IMR-90 (cell line): ENCODE results near the gene MLIP. TPM values are rescaled to one million over a fixed set of nuclear protein-coding genes. Genes with fewer than 3 reads are reported as not detected.

Experiments
- ATAC-seq: fragments of 200-7000 bp; cut with Tn5 transposase; 2 replicates; pipeline ENCODE4 v1.9.1; 2020; ENCODE audit warnings: low read depth, mild to moderate bottlenecking, moderate library complexity
- BruUV-seq: library from RNA; stranded (reverse); fragments of 400-500 nt; replicated peaks from 2 replicates; lab custom pipeline; 2021; lab: Mats Ljungman, UMichigan
- CTCF ChIA-PET: fragments of 300-600 bp; formaldehyde crosslinking; extraction: SDS; loops from one replicate; lab custom pipeline; 2021; ENCODE audit warnings: antibody characterized with exemption; lab: Yijun Ruan, JAX
- POLR2A ChIA-PET: fragments of 300-600 bp; sonication (Branson Sonifier 250); formaldehyde crosslinking; loops from one replicate; lab custom pipeline; 2022; ENCODE audit warnings: antibody characterized with exemption; ENCODE audit not compliant: unreplicated experiment; lab: Charles Lee
- DNase-seq: peaks from one replicate; pipeline ENCODE4 v3.0.0; 2013
- H2AFZ ChIP-seq: replicated peaks from 2 replicates; pipeline ENCODE3; 2013; ENCODE audit warnings: low read length, mild to moderate bottlenecking; ENCODE audit not compliant: poor library complexity
- H2AK5ac ChIP-seq: 2 replicates; pipeline ENCODE4 v1.6.1; 2013; ENCODE audit warnings: low read depth, low read length, inconsistent platforms
- H2AK9ac ChIP-seq: replicated peaks from 2 replicates; pipeline ENCODE3; 2013; ENCODE audit warnings: mild to moderate bottlenecking, low read depth, low read length, moderate library complexity; ENCODE audit not compliant: poor library complexity
- H2BK120ac ChIP-seq: 2 replicates; pipeline ENCODE4 v1.6.1; 2013; ENCODE audit warnings: low read depth, low read length, inconsistent platforms
- H2BK15ac ChIP-seq: 3 replicates; pipeline ENCODE4 v1.6.1; 2013; ENCODE audit warnings: low read depth, low read length, inconsistent platforms
- H2BK20ac ChIP-seq: 2 replicates; pipeline ENCODE4 v1.6.1; 2013; ENCODE audit warnings: low read depth, mild to moderate bottlenecking, inconsistent platforms, low read length, moderate library complexity
- H2BK5ac ChIP-seq: 2 replicates; pipeline ENCODE4 v1.6.1; 2013; ENCODE audit warnings: mild to moderate bottlenecking, low read depth, low read length, inconsistent platforms; ENCODE audit not compliant: poor library complexity, severe bottlenecking
- H3K14ac ChIP-seq: replicated peaks from 2 replicates; pipeline ENCODE4 v1.6.1; 2013; ENCODE audit warnings: low read depth, low read length, inconsistent platforms
- H3K18ac ChIP-seq: 2 replicates; pipeline ENCODE4 v1.6.1; 2013; ENCODE audit warnings: low read depth, low read length, control low read depth
- H3K23ac ChIP-seq: 2 replicates; pipeline ENCODE4 v1.6.1; 2013; ENCODE audit warnings: low read depth, low read length, inconsistent platforms
- H3K27ac ChIP-seq: 2 replicates; pipeline ENCODE4 v1.5.1; 2013; ENCODE audit warnings: mild to moderate bottlenecking, control low read depth, low read length; ENCODE audit not compliant: insufficient read depth
- H3K27me3 ChIP-seq: 2 replicates; pipeline ENCODE4 v1.6.1; 2013; ENCODE audit warnings: low read length; ENCODE audit not compliant: control insufficient read depth, insufficient read depth
- H3K36me3 ChIP-seq: 2 replicates; pipeline ENCODE4 v1.6.1; 2013; ENCODE audit warnings: low read length, mixed read lengths; ENCODE audit not compliant: control insufficient read depth, insufficient read depth
- H3K4ac ChIP-seq: 2 replicates; pipeline ENCODE4 v1.6.1; 2013; ENCODE audit warnings: low read depth, low read length, inconsistent platforms
- H3K4me1 ChIP-seq: 2 replicates; pipeline ENCODE4 v1.6.1; 2013; ENCODE audit warnings: low read length, mixed read lengths; ENCODE audit not compliant: control insufficient read depth, insufficient read depth
- H3K4me2 ChIP-seq: 2 replicates; pipeline ENCODE4 v1.6.1; 2013; ENCODE audit warnings: low read depth, mild to moderate bottlenecking, control low read depth, low read length, moderate library complexity
- H3K4me3 ChIP-seq: 2 replicates; pipeline ENCODE4 v1.5.1; 2013; ENCODE audit warnings: low read depth, mild to moderate bottlenecking, control low read depth, low read length, moderate library complexity; ENCODE audit not compliant: insufficient read depth
- H3K56ac ChIP-seq: 2 replicates; pipeline ENCODE4 v1.6.1; 2013; ENCODE audit warnings: low read length, inconsistent platforms; ENCODE audit not compliant: insufficient read depth; ENCODE audit errors: extremely low read depth
- H3K79me1 ChIP-seq, 2 experiments: 2 replicates each; pipeline ENCODE4 v1.6.1; 2013; ENCODE audit warnings: low read length in 2 of 2, inconsistent platforms in 1 of 2, low read depth in 1 of 2
- H3K9ac ChIP-seq: 2 replicates; pipeline ENCODE4 v1.6.1; 2013; ENCODE audit warnings: low read depth, low read length, control low read depth
- H3K9me1 ChIP-seq: 2 replicates; pipeline ENCODE4 v1.6.1; 2013; ENCODE audit warnings: low read length, inconsistent platforms; ENCODE audit not compliant: insufficient read depth
- H3K9me3 ChIP-seq: 2 replicates; pipeline ENCODE4 v1.6.1; 2013; ENCODE audit warnings: low read length; ENCODE audit not compliant: control insufficient read depth, insufficient read depth
- H4K20me1 ChIP-seq: 2 replicates; pipeline ENCODE4 v1.6.1; 2013; ENCODE audit warnings: low read length, inconsistent platforms; ENCODE audit not compliant: insufficient read depth
- H4K5ac ChIP-seq: 2 replicates; pipeline ENCODE4 v1.6.1; 2013; ENCODE audit warnings: mild to moderate bottlenecking, low read depth, low read length, control low read depth
- H4K8ac ChIP-seq, 2 experiments: 2 replicates each; pipeline ENCODE4 v1.6.1; 2013; ENCODE audit warnings: low read depth in 2 of 2, low read length in 2 of 2, control low read depth in 1 of 2, inconsistent platforms in 1 of 2
- H4K91ac ChIP-seq: 2 replicates; pipeline ENCODE4 v1.6.1; 2013; ENCODE audit warnings: low read depth, low read length, inconsistent platforms; ENCODE audit not compliant: insufficient read depth
- BHLHE40 ChIP-seq: fragments of 150-350 bp; IDR thresholded peaks from 2 replicates; pipeline ENCODE4 v1.6.1; 2016; ENCODE audit warnings: mild to moderate bottlenecking, low read depth, low read length
- CEBPB ChIP-seq: IDR thresholded peaks from 2 replicates; pipeline ENCODE4 v1.6.1; 2012; ENCODE audit warnings: low read depth, low read length, improper control_type of control experiment
- CHD1 ChIP-seq: IDR thresholded peaks from 2 replicates; pipeline ENCODE4 v1.6.1; 2012; ENCODE audit warnings: low read depth, low read length, improper control_type of control experiment
- ELK1 ChIP-seq: fragments of 150-350 bp; IDR thresholded peaks from 2 replicates; pipeline ENCODE4 v1.6.1; 2016; ENCODE audit warnings: low read depth, mild to moderate bottlenecking, low read length, moderate library complexity, borderline replicate concordance
- FOS ChIP-seq: fragments of 150-350 bp; IDR thresholded peaks from 2 replicates; pipeline ENCODE4 v1.6.1; 2016; ENCODE audit warnings: low read depth, low read length
- MAFK ChIP-seq: IDR thresholded peaks from 2 replicates; pipeline ENCODE4 v1.6.1; 2012; ENCODE audit warnings: low read depth, low read length, improper control_type of control experiment
- MAZ ChIP-seq: IDR thresholded peaks from 2 replicates; pipeline ENCODE4 v1.6.1; 2012; ENCODE audit warnings: low read depth, mild to moderate bottlenecking, low read length, improper control_type of control experiment, moderate library complexity, borderline replicate concordance
- MXI1 ChIP-seq: IDR thresholded peaks from 2 replicates; pipeline ENCODE4 v1.6.1; 2012; ENCODE audit warnings: low read depth, mild to moderate bottlenecking, low read length, moderate library complexity, borderline replicate concordance
- NFE2L2 ChIP-seq: fragments of 150-350 bp; IDR thresholded peaks from 2 replicates; pipeline ENCODE4 v1.6.1; 2016; ENCODE audit warnings: low read depth, mild to moderate bottlenecking, low read length
- POLR2A ChIP-seq: IDR thresholded peaks from 2 replicates; pipeline ENCODE4 v1.6.1; 2012; ENCODE audit warnings: mild to moderate bottlenecking, low read depth, low read length
- RAD21 ChIP-seq: IDR thresholded peaks from 2 replicates; pipeline ENCODE4 v1.6.1; 2012; ENCODE audit warnings: low read length, improper control_type of control experiment
- RCOR1 ChIP-seq: IDR thresholded peaks from 2 replicates; pipeline ENCODE4 v1.6.1; 2012; ENCODE audit warnings: mild to moderate bottlenecking, low read length, improper control_type of control experiment; ENCODE audit not compliant: insufficient replicate concordance
- RFX5 ChIP-seq: IDR thresholded peaks from 2 replicates; pipeline ENCODE4 v1.8.0; 2012; ENCODE audit warnings: low read depth, mild to moderate bottlenecking, low read length, moderate library complexity
- SMC3 ChIP-seq: fragments of 150-350 bp; IDR thresholded peaks from 2 replicates; pipeline ENCODE4 v1.6.1; 2016; ENCODE audit warnings: low read depth, mild to moderate bottlenecking, antibody characterized with exemption, low read length, moderate library complexity
- USF2 ChIP-seq: fragments of 150-350 bp; IDR thresholded peaks from 2 replicates; pipeline ENCODE4 v1.6.1; 2017; ENCODE audit warnings: mild to moderate bottlenecking, antibody characterized with exemption, low read length, low read depth
- WGBS, 2 experiments: methylation state at CpG; one replicate each; pipeline versions ENCODE4 v1.1.5 to v1.1.7; 2013; ENCODE audit warnings: missing lambda C conversion rate in 2 of 2; ENCODE audit not compliant: insufficient read length in 1 of 2; ENCODE audit errors: extremely low coverage in 2 of 2; 5-methylcytosine and 5-hydroxymethylcytosine counted together
- dilution Hi-C: fragments of 300-500 bp; cut with HindIII; formaldehyde crosslinking; loops from one replicate; pipeline ENCODE4 v1.14.3; 2018; ENCODE audit warnings: low sequenced_read_pairs; ENCODE audit not compliant: unreplicated experiment
- in situ Hi-C: fragments of 300-500 bp; cut with MboI; formaldehyde crosslinking; loops from 3 replicates; pipeline ENCODE4 v1.14.3; 2019; ENCODE audit warnings: low sequenced_read_pairs, inconsistent platforms, mixed read lengths
- intact Hi-C: fragments of 100-400 bp; cut with micrococcal nuclease; formaldehyde crosslinking; loops from 2 replicates; pipeline ENCODE4 v1.10.0; 2022
- polyA plus RNA-seq, 3 experiments: library from polyadenylated mRNA; depleted of rRNA; stranded (reverse); fragments of >200 nt; gene quantifications; 2 replicates each; pipeline ENCODE4 v1.2.3, GENCODE V29; 2012; ENCODE audit warnings: low replicate concordance in 1 of 3
- total RNA-seq: library from RNA; depleted of rRNA; stranded (reverse); fragments of >200 nt; gene quantifications from 2 replicates; pipeline ENCODE4 v1.2.3, GENCODE V29; 2012
- TF ChIP-seq, protein P1 (sequence below): conservative IDR thresholded peaks from 2 replicates; pipeline ENCODE4 v1.5.1; 2012; ENCODE audit warnings: mild to moderate bottlenecking, low read depth, low read length, improper control_type of control experiment

MLIP gene
- total and polyA plus RNA-seq, 2 of the 4 experiments (the other 2 are of a cell fraction), result not detected

GRCh38 chr6:54118117-54118516 lies 6.9 kb downstream of the MLIP start:
- Histone ChIP-seq H3K14ac (no peak overlapping the region), H3K23ac (no peak overlapping the region), H3K56ac (no peak overlapping the region), H3K9ac (no peak overlapping the region), H3K4me3 (no peak overlapping the region), H3K18ac (no peak overlapping the region), H3K79me1 (no peaks in the 10 kb centered on the region), H4K20me1 (no peaks in the 10 kb centered on the region), H4K8ac (no peak overlapping the region), H4K91ac (no peak overlapping the region), H3K9me3 (no peaks in the 10 kb centered on the region), H2AK5ac (no peak overlapping the region), H3K4me1 (no peaks in the 10 kb centered on the region), H3K27ac (no peak overlapping the region), H2AFZ (no peak overlapping the region), H2AK9ac (no peak overlapping the region), H2BK5ac (no peak overlapping the region), H4K5ac (no peak overlapping the region), H3K9me1 (no peaks in the 10 kb centered on the region), H2BK20ac (no peak overlapping the region), H2BK15ac (no peak overlapping the region), H2BK120ac (no peak overlapping the region), H3K36me3 (no peaks in the 10 kb centered on the region), H3K4me2 (no peak overlapping the region), H3K4ac (no peak overlapping the region), H3K27me3 (no peaks in the 10 kb centered on the region)
- intact Hi-C loops, result no loop called here
- ChIA-PET CTCF (no interaction called here), POLR2A (no interaction called here)
- no TSS peak for BruUV-seq
- TF ChIP-seq USF2 (no peak), RAD21 (no peak), RCOR1 (no peak), MXI1 (no peak), BHLHE40 (no peak), MAZ (no peak), RFX5 (no peak), FOS (no peak), CHD1 (no peak), MAFK (no peak), SMC3 (no peak), NFE2L2 (no peak), POLR2A (no peak), ELK1 (no peak), CEBPB (no peak)
- TF ChIP-seq, protein P1, sequence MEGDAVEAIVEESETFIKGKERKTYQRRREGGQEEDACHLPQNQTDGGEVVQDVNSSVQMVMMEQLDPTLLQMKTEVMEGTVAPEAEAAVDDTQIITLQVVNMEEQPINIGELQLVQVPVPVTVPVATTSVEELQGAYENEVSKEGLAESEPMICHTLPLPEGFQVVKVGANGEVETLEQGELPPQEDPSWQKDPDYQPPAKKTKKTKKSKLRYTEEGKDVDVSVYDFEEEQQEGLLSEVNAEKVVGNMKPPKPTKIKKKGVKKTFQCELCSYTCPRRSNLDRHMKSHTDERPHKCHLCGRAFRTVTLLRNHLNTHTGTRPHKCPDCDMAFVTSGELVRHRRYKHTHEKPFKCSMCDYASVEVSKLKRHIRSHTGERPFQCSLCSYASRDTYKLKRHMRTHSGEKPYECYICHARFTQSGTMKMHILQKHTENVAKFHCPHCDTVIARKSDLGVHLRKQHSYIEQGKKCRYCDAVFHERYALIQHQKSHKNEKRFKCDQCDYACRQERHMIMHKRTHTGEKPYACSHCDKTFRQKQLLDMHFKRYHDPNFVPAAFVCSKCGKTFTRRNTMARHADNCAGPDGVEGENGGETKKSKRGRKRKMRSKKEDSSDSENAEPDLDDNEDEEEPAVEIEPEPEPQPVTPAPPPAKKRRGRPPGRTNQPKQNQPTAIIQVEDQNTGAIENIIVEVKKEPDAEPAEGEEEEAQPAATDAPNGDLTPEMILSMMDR, result no peak
- WGBS, 2 experiments, result no CpG with 5 or more reads among the region's 2 CpGs
- dilution Hi-C loops, result no loop called here
- DNase-seq (no peak), ATAC-seq (no peak)
- in situ Hi-C loops, result no loop called here
